A673 (cell line): ENCODE measurements around the gene CYYR1. TPM values are rescaled to one million over a fixed set of nuclear protein-coding genes. Genes with fewer than 3 reads are reported as not detected.

ENCODE experiments used
- BruUV-seq: library from RNA; stranded (reverse); fragments of 400-500 nt; replicated peaks from 2 replicates; lab custom pipeline; 2021; lab: Mats Ljungman, UMichigan
- CTCF ChIA-PET: fragments of 300-600 bp; sonication (Branson Sonifier 250); formaldehyde crosslinking; loops from one replicate; lab custom pipeline; 2022; ENCODE audit warnings: antibody characterized with exemption; lab: Charles Lee
- POLR2A ChIA-PET: fragments of 300-600 bp; sonication (Branson Sonifier 250); formaldehyde crosslinking; loops from one replicate; lab custom pipeline; 2022; ENCODE audit warnings: antibody characterized with exemption; ENCODE audit not compliant: low non-redundant PET; lab: Charles Lee
- DNase-seq: peaks from one replicate; pipeline ENCODE4 v3.0.0-alpha.2; 2015; ENCODE audit warnings: low spot score
- H3K27ac ChIP-seq: fragments of 200-600 bp; sonication (generic); 2 replicates; pipeline ENCODE4 v1.5.1; 2016; ENCODE audit warnings: mixed run types, low read depth, mild to moderate bottlenecking, mixed read lengths, antibody characterized with exemption, low read length; ENCODE audit not compliant: poor library complexity, severe bottlenecking
- H3K27me3 ChIP-seq: fragments of 200-600 bp; sonication (generic); replicated peaks from 2 replicates; pipeline ENCODE4 v1.6.1; 2017; ENCODE audit warnings: mixed run types, low read depth, mild to moderate bottlenecking, mixed read lengths, antibody characterized with exemption, low read length; ENCODE audit not compliant: insufficient read depth, poor library complexity
- H3K36me3 ChIP-seq: fragments of 200-600 bp; sonication (generic); 2 replicates; pipeline ENCODE4 v1.6.1; 2016; ENCODE audit warnings: mixed run types, mild to moderate bottlenecking, mixed read lengths, antibody characterized with exemption, low read length; ENCODE audit not compliant: insufficient read depth, poor library complexity, severe bottlenecking
- H3K4me1 ChIP-seq: fragments of 200-600 bp; sonication (generic); 2 replicates; pipeline ENCODE4 v1.6.1; 2017; ENCODE audit warnings: mixed run types, mild to moderate bottlenecking, mixed read lengths, antibody characterized with exemption, low read length; ENCODE audit not compliant: insufficient read depth, poor library complexity, severe bottlenecking
- H3K4me3 ChIP-seq: fragments of 200-600 bp; sonication (generic); 2 replicates; pipeline ENCODE4 v1.5.1; 2016; ENCODE audit warnings: low read depth, mixed run types, mild to moderate bottlenecking, mixed read lengths, low read length; ENCODE audit not compliant: poor library complexity, severe bottlenecking
- H3K9me3 ChIP-seq: fragments of 200-600 bp; sonication (generic); 2 replicates; pipeline ENCODE4 v1.6.1; 2016; ENCODE audit warnings: mixed run types, low read depth, mild to moderate bottlenecking, mixed read lengths, antibody characterized with exemption, low read length; ENCODE audit not compliant: poor library complexity, severe bottlenecking
- CTCF ChIP-seq: fragments of 300-800, 200-600 bp; sonication (generic); conservative IDR thresholded peaks from 2 replicates; pipeline ENCODE4 v1.5.1; 2017; ENCODE audit warnings: low read depth, mild to moderate bottlenecking, antibody characterized with exemption, low read length, moderate library complexity, mixed read lengths
- EZH2 ChIP-seq: fragments of 200-600 bp; sonication (generic); IDR thresholded peaks from 2 replicates; pipeline ENCODE4 v1.6.1; 2017; ENCODE audit warnings: borderline replicate concordance, low read depth, mild to moderate bottlenecking, mixed read lengths, antibody characterized with exemption, low read length; ENCODE audit not compliant: poor library complexity, severe bottlenecking
- intact Hi-C: fragments of 100-400 bp; cut with micrococcal nuclease; formaldehyde crosslinking; loops from one replicate; pipeline ENCODE4 v1.10.0; 2022; ENCODE audit not compliant: unreplicated experiment
- total RNA-seq: library from RNA; stranded (reverse); gene quantifications from 2 replicates; pipeline ENCODE4 v1.2.3, GENCODE V29; 2021

Gene CYYR1
- total RNA-seq, 1 experiment from 2014 or later = 96.4 TPM

GRCh38 chr21:26473471-26473870, 99.6 kb downstream of the CYYR1 start:
- Histone ChIP-seq H3K4me1 (no peaks in the 10 kb centered on the region), H3K27ac (no peak overlapping the region), H3K9me3 (no peaks in the 10 kb centered on the region), H3K27me3 (no peaks in the 10 kb centered on the region), H3K4me3 (no peak overlapping the region), H3K36me3 (peaks cover 23% of the 10 kb centered on the region)
- no TSS peak for BruUV-seq
- TF ChIP-seq CTCF (no peak), EZH2 (no peak)
- POLR2A ChIA-PET = no interaction called here
- DNase-seq = no peak
- intact Hi-C loops = no loop called here
- CTCF ChIA-PET = no interaction called here

GRCh38 chr21:26471099-26471471, 102.0 kb downstream of the CYYR1 start:
- no peak for DNase-seq
- POLR2A ChIA-PET = interaction anchor here (0.6 kb wide), 1 partner anchor 340 kb away, joined by 5 read pairs; no protein-coding TSS in a partner anchor
- Histone ChIP-seq H3K4me3 (no peak overlapping the region), H3K27me3 (no peaks in the 10 kb centered on the region), H3K36me3 (peaks cover 6% of the 10 kb centered on the region), H3K27ac (no peak overlapping the region), H3K9me3 (no peaks in the 10 kb centered on the region), H3K4me1 (no peaks in the 10 kb centered on the region)
- TF ChIP-seq EZH2 = no peak
- no peak for TF ChIP-seq CTCF
- intact Hi-C loops = no loop called here
- CTCF ChIA-PET = no interaction called here
- BruUV-seq = no TSS peak

GRCh38 chr21:26470351-26471098, 102.6 kb downstream of the CYYR1 start:
- Histone ChIP-seq H3K27me3 (no peaks in the 10 kb centered on the region), H3K9me3 (no peaks in the 10 kb centered on the region), H3K4me3 (no peak overlapping the region), H3K27ac (no peak overlapping the region), H3K36me3 (peaks cover under 1% of the 10 kb centered on the region), H3K4me1 (no peaks in the 10 kb centered on the region)
- DNase-seq = no peak
- ChIA-PET POLR2A (interaction anchor here (0.6 kb wide), 1 partner anchor 340 kb away, joined by 5 read pairs; no protein-coding TSS in a partner anchor), CTCF (no interaction called here)
- TF ChIP-seq CTCF (no peak), EZH2 (no peak)
- intact Hi-C loops = no loop called here
- BruUV-seq = no TSS peak
